RPMI7951 (cell line): ENCODE data around the gene RAB11B. TPM values are rescaled to one million over a fixed set of nuclear protein-coding genes. Genes with fewer than 3 reads are reported as not detected.
A peak's percentile ranks its signal among the peaks of the same experiment; 100 is the strongest.
"Not testable (repeated sequence)": the region's sequence is repeated elsewhere in the genome, so short reads cannot be mapped to it uniquely, and the experiment has no call there.

Experiments used
- DNase-seq: peaks from one replicate; pipeline ENCODE4 v3.0.0-alpha.2; 2012; ENCODE audit warnings: low read depth
- total RNA-seq: library from RNA; depleted of rRNA; stranded (reverse); fragments of >200 nt; shearing (Covaris generic); gene quantifications from 2 replicates; pipeline ENCODE4 v1.2.3, GENCODE V29; 2014

Gene RAB11B
- total RNA-seq, 1 experiment from 2014 or later = 16.1 TPM

GRCh38 chr19:8393871-8394250 is 3.7 kb downstream of the RAB11B start:
- no peak for DNase-seq

- no peak for DNase-seq
Observed at GRCh38 chr19:8395621-8396082, 5.5 kb downstream of the RAB11B start.

GRCh38 chr19:8396185-8396562 is 6.0 kb downstream of the RAB11B start:
- no peak for DNase-seq

GRCh38 chr19:8396563-8397203 is 6.5 kb downstream of the RAB11B start:
- peak; percentile 54 for DNase-seq

- DNase-seq = no peak
Observed at GRCh38 chr19:8397271-8397670, 7.1 kb downstream of the RAB11B start.

- DNase-seq = no peak
Observed at GRCh38 chr19:8397746-8398310, 7.7 kb downstream of the RAB11B start.

- no peak for DNase-seq
Observed at GRCh38 chr19:8398311-8398771, 8.2 kb downstream of the RAB11B start.

GRCh38 chr19:8399681-8400188 is 9.6 kb downstream of the RAB11B start:
- DNase-seq = no peak

GRCh38 chr19:8401981-8402411 is 11.8 kb downstream of the RAB11B start:
- DNase-seq = no peak

GRCh38 chr19:8403098-8403819 is 13.1 kb downstream of the RAB11B start:
- no peak for DNase-seq

- DNase-seq = no peak
Observed at GRCh38 chr19:8403820-8404109, 13.6 kb downstream of the RAB11B start.

- DNase-seq = no peak
Observed at GRCh38 chr19:8404391-8405151, 14.4 kb downstream of the RAB11B start.

- not testable (repeated sequence) for DNase-seq
Observed at GRCh38 chr19:8410718-8411117, 20.6 kb downstream of the RAB11B start.

GRCh38 chr19:8412783-8413628 is 22.8 kb downstream of the RAB11B start, which contains the start of gene MARCHF2:
TSS of gene MARCHF2 (plus strand) at chr19:8413305. CDS start at chr19:8421841, 8,536 bp downstream.
- DNase-seq = peak; percentile 94

- no peak for DNase-seq
Observed at GRCh38 chr19:8413629-8413995, 23.5 kb downstream of the RAB11B start.

GRCh38 chr19:8416796-8417195 is 26.6 kb downstream of the RAB11B start:
- no peak for DNase-seq

GRCh38 chr19:8421484-8422461 is 31.6 kb downstream of the RAB11B start:
- DNase-seq = no peak

- DNase-seq = peak; percentile 98
Observed at GRCh38 chr19:8423817-8424223, 33.7 kb downstream of the RAB11B start.

- DNase-seq = not testable (repeated sequence)
Observed at GRCh38 chr19:8425331-8425730, 35.2 kb downstream of the RAB11B start.

GRCh38 chr19:8426283-8426682 is 36.1 kb downstream of the RAB11B start:
- DNase-seq = no peak
